GM12875 (cell line): Measurements from ENCODE around the gene RBPJ.

ENCODE experiments used
- H3K4me3 ChIP-seq: one replicate; pipeline ENCODE4 v1.5.1; 2011; ENCODE audit warnings: low read depth, low read length, control low read depth
- TF ChIP-seq, protein P1 (sequence below): IDR thresholded peaks from 2 replicates; pipeline ENCODE4 v1.5.1; 2011; ENCODE audit warnings: low read depth, mild to moderate bottlenecking, control low read depth, inconsistent platforms, low read length, moderate library complexity, borderline replicate concordance; ENCODE audit not compliant: insufficient read depth

Gene RBPJ

DNA sequence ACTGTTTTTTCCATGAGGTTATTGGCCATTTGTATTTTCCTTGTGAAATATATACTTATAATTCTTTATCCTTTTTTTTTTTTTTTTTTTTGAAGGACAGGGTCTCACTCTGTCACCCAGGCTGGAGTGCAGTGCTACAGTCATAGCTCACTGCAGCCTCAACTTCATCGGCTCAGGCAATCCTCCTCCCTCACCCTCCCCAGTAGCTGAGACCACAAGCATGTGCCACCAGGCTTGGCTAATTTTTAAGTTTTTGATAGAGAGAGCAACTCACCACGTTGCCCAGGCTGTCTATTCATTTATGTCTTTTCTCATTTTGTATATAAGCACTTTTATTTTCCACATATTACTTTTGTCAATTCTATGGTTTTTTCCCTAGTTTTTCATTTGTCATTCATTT is 16.8 kb downstream of the RBPJ start:
- TF ChIP-seq, protein P1, sequence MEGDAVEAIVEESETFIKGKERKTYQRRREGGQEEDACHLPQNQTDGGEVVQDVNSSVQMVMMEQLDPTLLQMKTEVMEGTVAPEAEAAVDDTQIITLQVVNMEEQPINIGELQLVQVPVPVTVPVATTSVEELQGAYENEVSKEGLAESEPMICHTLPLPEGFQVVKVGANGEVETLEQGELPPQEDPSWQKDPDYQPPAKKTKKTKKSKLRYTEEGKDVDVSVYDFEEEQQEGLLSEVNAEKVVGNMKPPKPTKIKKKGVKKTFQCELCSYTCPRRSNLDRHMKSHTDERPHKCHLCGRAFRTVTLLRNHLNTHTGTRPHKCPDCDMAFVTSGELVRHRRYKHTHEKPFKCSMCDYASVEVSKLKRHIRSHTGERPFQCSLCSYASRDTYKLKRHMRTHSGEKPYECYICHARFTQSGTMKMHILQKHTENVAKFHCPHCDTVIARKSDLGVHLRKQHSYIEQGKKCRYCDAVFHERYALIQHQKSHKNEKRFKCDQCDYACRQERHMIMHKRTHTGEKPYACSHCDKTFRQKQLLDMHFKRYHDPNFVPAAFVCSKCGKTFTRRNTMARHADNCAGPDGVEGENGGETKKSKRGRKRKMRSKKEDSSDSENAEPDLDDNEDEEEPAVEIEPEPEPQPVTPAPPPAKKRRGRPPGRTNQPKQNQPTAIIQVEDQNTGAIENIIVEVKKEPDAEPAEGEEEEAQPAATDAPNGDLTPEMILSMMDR: no peak
- H3K4me3 ChIP-seq: no peak overlapping the region

DNA sequence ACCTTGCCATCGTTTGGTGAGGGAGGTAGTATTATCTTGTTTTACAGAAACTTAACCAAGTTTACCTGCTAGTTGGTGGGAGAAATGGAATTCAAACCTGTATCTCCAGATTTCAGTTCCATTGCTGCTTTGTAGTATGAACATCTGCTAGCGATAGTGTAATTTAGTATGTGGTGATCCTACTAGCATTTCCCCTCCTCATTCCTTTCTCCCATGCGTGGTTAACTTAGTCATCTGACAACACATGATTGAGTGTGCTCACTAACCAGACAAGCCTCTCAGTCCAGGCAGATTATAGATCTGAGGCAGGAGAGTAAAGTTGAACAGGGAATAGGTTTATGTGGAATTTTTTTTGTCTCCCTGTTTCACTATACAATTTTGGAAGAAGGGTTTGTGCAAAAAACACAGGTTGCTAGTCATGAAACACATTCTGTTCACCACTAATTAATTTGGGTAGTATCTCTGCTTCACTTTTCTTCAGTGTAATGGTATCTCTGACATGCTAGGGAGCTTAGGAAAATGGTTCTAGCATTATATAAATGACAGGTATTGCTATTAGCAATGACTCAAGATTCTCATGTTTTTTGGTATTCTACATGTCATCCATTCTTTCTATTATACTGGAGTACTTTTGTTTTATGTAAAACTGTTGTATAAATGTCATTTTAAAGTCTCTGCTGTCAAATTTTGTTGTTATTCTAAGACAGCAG is 21.7 kb downstream of the RBPJ start:
- TF ChIP-seq, protein P1: no peak
- no peak overlapping the region for H3K4me3 ChIP-seq

DNA sequence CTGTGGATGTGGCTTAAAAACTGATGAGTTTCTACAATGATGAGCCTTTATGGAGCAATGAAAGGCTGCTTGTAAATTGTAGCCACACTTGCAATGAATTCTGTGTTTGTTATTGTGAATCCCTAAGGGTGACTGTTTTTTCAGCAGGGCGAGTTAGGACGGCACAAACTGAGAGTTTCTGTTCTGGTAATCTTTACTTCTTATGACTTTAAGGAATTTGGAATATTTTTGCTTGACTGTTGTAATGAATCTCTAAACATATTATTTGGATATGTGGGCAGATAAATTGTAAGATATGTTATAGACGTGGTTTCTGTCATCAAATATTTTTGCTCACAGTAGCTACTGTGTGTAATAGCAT is 22.2 kb downstream of the RBPJ start:
- no peak overlapping the region for H3K4me3 ChIP-seq
- TF ChIP-seq, protein P1: no peak

DNA sequence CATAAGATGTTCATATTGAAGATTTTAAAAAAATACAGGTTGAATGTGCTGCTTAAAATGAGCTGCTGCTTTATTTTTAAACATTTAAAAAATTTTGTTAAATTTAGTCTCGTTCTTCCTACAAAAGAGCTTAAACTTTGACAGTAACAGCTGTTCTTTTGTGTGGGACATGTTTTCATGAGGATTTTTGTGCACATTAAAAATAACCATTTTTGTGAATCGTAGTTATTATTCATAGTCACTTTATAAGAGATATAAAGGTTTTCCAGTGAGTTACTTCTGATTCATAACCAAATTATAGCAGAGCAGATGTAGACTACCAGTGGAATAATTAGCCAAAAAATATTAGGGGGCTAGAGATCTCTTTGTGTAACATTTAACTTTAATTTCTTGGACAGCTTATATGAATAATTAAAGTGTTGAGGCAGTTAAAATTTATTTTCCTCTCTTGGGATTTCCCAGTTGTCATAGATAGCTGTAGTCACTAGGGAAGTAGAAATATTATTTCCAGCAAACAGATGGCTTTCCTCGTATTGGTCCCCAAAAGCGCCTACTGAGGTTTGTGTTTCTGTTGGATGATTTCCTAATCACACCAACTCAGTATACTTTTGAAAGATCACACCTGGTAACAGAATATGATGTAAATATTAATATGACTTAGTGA is 24.2 kb downstream of the RBPJ start:
- TF ChIP-seq, protein P1: no peak
- H3K4me3 ChIP-seq: no peak overlapping the region

GRCh38 chr4:26345565-26345938 is 24.7 kb downstream of the RBPJ start:
- TF ChIP-seq, protein P1: no peak
- H3K4me3 ChIP-seq: no peak overlapping the region

DNA sequence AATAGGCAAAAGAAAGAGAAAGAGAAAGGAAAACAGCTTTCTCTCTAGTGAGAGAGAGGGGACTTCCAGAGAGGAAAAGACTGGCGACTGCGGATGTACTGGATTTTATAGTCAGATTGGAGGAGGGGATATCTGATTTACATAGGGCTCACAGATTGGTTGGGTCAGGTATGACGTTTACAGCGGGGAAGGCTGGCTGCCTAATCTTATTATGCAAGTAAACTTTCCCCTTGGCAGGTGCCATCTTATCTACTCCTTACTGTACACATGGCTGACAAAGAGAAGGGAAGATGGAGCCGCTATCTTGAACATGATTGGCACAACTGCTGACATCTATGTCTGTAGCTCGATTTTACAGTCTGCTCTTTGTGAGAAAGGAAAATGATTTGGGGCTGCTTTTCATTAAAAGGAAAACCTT is 25.4 kb downstream of the RBPJ start:
- H3K4me3 ChIP-seq: no peak overlapping the region
- TF ChIP-seq, protein P1: no peak

GRCh38 chr4:26349496-26349895 is 28.7 kb downstream of the RBPJ start:
- H3K4me3 ChIP-seq: no peak overlapping the region
- TF ChIP-seq, protein P1: no peak
